SIG-M5 treated with dmso at 0.1 percent for 504 hours (cell line): Measurements from ENCODE around the gene KNDC1.
"Not testable (repeated sequence)": the region's sequence is repeated elsewhere in the genome, so short reads cannot be mapped to it uniquely, and the experiment has no call there.

Source experiments
- DNase-seq: peaks from one replicate; lab custom pipeline; 2025; ENCODE audit not compliant: unreplicated experiment; lab: John Stamatoyannopoulos, UW

KNDC1 gene

DNA sequence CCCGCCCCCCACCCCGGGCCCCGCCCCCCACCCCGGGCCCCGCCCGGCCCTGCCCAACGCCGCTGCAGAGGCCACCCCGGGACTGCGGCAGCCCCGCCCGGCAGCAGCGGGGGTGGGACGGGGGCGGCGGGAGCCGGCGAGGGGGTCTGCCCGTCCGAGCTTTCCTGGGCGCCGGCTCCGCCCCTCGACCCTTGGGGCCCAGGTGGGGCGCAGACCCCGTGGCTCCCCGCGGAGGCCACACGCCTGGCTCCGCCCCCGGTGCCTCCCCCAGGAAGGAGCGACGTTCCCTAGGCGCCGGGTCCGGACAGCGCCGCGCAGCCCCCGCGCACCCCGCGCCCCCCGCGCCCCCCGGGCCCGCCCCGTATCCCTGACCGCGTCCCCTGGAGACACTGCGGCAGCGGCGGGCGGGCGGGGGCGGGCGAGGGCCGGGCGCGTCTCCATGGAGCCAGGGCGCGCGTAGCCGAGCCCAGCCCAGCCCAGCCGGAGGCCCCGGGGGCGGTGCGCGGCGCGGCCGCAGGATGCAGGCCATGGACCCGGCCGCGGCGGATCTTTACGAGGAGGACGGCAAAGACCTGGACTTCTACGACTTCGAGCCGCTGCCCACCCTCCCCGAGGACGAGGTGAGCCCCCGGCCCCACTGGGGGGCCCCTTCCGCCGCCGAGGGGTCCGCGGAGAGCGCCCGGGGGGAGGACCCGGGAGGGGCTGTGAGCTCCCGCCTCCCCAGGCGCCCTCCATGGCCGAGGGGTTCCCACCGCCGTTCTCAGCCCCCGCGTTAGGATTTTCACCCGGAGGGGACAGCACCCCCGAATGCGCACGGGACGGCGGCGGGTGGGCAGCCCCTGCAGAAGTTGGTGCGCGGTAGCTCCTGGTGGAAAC is at the start of gene KNDC1:
Gene KNDC1 (plus strand): TSS at position 270 of the 876 bp plus-strand sequence. CDS start 249 bp downstream, at position 519.
- DNase-seq, result no peak

DNA sequence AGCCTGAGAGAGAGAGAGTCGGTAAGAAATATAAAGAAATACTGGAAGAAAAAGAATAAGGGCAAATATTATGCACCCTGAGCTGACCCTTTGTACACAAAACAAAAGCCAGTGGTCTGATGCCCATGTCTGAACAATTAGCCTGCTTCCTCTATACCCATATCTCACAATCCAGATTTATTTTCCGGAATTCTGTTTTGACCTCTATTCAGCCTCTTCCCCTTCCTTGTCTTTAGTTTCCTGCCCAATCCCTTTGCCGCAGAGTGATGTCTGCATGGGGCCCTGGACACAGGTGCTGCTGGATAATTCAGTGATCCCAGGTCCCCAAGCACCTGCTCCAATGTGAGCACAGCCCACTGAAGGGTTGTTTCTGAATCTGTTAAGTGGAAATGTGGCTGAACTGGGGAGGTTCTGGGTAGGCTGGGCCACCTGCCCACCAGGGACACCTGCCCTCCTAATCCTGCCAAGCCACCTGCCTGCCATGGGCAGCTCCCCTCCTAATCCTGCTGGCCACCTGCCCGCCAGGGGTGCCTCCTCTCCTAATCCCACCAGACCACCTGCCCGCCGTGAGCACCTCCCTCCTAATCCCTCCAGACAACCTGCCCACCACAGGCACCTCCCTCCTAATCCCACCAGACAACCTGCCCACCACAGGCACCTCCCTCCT is 49.3 kb upstream of the KNDC1 start:
- DNase-seq, result no peak

GRCh38 chr10:133111640-133112039 is 48.4 kb upstream of the KNDC1 start:
- not testable (repeated sequence) for DNase-seq

- no peak for DNase-seq
These were observed 46.7 kb upstream of the KNDC1 start for GRCh38 chr10:133113146-133113830.

- DNase-seq, result no peak
These were observed 46.2 kb upstream of the KNDC1 start for GRCh38 chr10:133113847-133114246.

GRCh38 chr10:133114251-133114650 is 45.8 kb upstream of the KNDC1 start:
- no peak for DNase-seq

DNA sequence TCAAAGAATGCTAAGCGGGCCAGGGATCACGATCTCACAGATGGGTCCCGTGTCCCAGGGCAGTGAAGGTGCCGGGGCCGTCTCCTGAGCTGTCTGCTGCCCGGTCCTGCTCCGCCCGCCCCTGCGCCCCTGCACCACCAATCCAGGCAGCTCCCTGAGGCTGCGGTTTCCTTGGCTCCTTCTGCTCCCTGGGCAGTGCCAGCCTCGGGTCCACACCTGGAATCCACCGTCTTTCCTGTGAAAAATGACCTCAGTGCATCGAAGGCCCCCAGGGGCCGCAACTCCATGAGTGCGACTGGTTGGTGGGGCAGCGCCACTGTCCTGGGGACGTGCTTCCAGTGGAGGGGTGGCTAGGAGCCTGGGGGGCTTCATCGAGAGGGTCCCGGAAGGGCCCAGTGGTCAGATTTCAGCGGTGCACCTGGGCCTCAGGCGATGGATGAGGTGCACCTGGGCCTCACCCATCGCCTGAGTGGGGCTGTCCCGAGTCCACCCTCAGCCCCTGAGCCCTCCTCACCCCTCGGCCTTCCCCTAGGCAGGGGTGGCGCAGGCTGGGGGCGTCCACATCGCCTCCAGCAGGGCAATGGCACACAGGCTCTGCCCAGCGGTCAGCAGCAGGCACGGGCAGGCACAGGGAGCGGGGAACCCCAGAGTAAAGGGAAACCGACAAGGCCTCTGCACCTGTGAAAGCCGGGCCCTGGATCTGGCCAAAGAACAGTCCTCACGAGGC is 45.1 kb upstream of the KNDC1 start:
- DNase-seq, result no peak

DNA sequence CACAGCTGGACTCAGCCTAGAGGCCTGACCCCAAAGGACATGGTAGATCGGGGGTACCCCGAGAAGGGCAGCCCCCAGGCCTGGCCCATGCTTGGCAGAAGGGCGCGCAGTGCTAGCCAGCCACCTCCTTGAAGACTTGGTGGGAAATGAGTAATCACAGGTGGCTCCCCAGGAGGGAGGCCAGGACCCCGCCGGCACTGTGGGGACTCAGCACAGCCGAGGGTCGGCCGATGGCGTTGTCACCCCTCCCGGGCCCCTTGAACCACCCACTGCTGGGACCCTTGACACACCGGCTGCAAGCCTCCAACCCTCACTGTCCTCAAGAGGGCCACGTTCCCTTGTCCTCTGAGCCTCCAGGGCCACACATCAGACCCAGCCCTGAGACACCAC is 44.6 kb upstream of the KNDC1 start:
- no peak for DNase-seq

GRCh38 chr10:133115976-133116375 is 44.0 kb upstream of the KNDC1 start:
- no peak for DNase-seq

GRCh38 chr10:133116455-133116854 is 43.6 kb upstream of the KNDC1 start:
- DNase-seq, result no peak

DNA sequence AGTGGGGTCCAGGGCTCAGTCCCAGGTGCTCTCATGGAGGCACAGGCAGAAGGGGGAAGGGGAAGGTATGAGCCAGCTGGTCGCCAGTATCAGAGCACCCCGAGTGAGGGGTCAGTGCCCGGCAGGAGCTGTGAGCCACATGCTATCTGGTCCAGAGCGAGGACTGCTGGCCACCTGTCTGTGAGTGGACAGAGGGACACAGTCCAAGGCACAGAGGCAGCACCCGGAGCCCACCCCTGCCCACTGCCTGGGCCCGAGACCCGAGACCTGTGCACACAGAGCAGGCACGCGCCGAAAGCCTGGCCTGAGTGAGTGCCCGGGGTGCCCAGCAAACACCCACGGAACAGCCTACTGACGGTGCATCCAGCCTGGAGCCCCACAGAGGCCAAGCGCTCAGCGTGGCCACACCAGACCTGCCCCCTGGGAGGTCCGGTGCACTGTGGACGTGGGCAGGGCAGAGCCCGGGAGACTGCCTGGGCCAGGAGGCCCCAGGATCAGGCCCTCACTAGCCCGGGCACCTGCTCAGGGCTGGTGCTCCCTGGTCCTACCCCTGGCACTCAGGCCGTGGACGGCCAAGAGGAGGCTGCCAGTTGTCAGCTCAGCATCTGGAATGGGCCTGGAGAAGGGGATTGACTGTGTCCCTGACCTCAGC is 42.9 kb upstream of the KNDC1 start:
- DNase-seq, result no peak

- DNase-seq, result no peak
These were observed 42.3 kb upstream of the KNDC1 start for GRCh38 chr10:133117688-133118071.

GRCh38 chr10:133121479-133121878 is 38.5 kb upstream of the KNDC1 start:
- DNase-seq, result no peak

DNA sequence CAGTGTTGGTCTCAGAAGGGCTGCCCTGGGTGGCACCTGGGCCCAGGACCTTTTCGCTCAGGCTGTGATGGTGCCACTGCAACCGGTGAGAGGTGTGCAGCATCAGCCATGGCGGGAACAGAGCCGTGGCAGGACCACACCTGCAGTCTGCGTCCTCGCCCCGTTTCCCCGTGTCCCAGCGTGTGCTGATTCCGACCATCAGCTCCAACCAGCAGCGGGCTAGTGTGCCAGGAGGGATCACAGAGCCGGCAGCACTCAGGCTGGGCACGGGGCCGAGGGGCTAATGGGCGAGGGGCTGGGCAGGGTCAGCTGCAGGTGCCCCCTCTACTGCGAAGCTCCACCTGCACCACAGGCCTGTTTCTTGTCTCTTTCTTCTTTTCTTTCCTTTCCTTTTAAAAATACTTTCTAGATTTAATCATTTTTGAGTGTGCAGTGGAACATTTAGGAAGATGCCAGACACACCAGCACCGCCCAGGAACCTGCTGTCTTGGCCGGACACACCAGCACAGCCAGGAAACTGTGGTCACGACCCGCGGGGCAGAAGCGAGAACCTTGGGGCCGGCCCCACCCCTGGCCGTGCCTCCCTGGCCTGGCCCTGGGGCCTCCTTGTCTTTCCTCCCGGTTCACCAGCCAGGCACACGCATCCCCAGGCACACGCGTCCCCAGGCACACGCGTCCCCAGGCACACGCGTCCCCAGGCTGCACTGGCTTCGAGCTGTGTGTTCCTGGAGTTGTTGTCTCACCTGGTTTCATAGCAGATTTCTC is 37.7 kb upstream of the KNDC1 start:
- no peak for DNase-seq

GRCh38 chr10:133123050-133123745 is 36.8 kb upstream of the KNDC1 start:
- DNase-seq, result no peak

- no peak for DNase-seq
These were observed 36.2 kb upstream of the KNDC1 start for GRCh38 chr10:133123746-133124356.

- no peak for DNase-seq
These were observed 35.4 kb upstream of the KNDC1 start for GRCh38 chr10:133124357-133125211.

- no peak for DNase-seq
These were observed 34.1 kb upstream of the KNDC1 start for GRCh38 chr10:133125901-133126300.
